GM12878 (cell line): ENCODE measurements around the gene TRERF1. TPM values are rescaled to one million over a fixed set of nuclear protein-coding genes. Genes with fewer than 3 reads are reported as not detected.

Experiments
- ATAC-seq: fragments of 200-7000 bp; cut with Tn5 transposase; 3 replicates; pipeline ENCODE4 v1.9.1; 2020; ENCODE audit warnings: mild to moderate bottlenecking, moderate library complexity
- BruUV-seq: library from RNA; stranded (reverse); fragments of 400-500 nt; replicated peaks from 2 replicates; lab custom pipeline; 2021; lab: Mats Ljungman, UMichigan
- CTCF ChIA-PET: fragments of 300-600 bp; sonication (Branson Sonifier 250); formaldehyde crosslinking; extraction: SDS; loops from one replicate; lab custom pipeline; 2021; ENCODE audit warnings: inconsistent platforms; lab: Yijun Ruan, JAX
- POLR2A ChIA-PET: fragments of 350-600 bp; formaldehyde crosslinking; extraction: SDS; loops from one replicate; lab custom pipeline; 2021; ENCODE audit warnings: inconsistent platforms; lab: Charles Lee
- RAD21 ChIA-PET: fragments of 300-600 bp; sonication (Branson Sonifier 250); formaldehyde crosslinking; loops from one replicate; lab custom pipeline; 2023; ENCODE audit warnings: antibody characterized with exemption; ENCODE audit not compliant: unreplicated experiment; lab: Charles Lee
- SMC1A ChIA-PET: fragments of 300-600 bp; sonication (Branson Sonifier 250); formaldehyde crosslinking; loops from one replicate; lab custom pipeline; 2023; ENCODE audit not compliant: unreplicated experiment, uncharacterized antibody; lab: Charles Lee
- DNase-seq: peaks from one replicate; pipeline ENCODE4 v3.0.0-alpha.2; 2011; ENCODE audit warnings: low read depth, low spot score
- FAIRE-seq: peaks from 3 replicates; lab custom pipeline; 2011; peaks lifted over from hg19 to GRCh38; lab: Jason Lieb, UNC
- H2AFZ ChIP-seq: 2 replicates; pipeline ENCODE4 v1.6.0; 2011; ENCODE audit warnings: low read depth, low read length, control low read depth; ENCODE audit not compliant: control insufficient read depth
- H3K27ac ChIP-seq: 2 replicates; pipeline ENCODE4 v1.5.1; 2011; ENCODE audit warnings: control low read depth; ENCODE audit not compliant: control insufficient read depth, insufficient read depth
- H3K27me3 ChIP-seq, 2 experiments: replicated peaks in 1 of 2; 2 replicates each; pipeline versions ENCODE4 v1.6.0 to v1.6.1; 2011; ENCODE audit warnings: low read length in 1 of 2; ENCODE audit not compliant: control insufficient read depth in 2 of 2, insufficient read depth in 2 of 2
- H3K36me3 ChIP-seq, 2 experiments: 2 replicates each; pipeline ENCODE4 v1.5.1; 2011; ENCODE audit warnings: low read length in 1 of 2; ENCODE audit not compliant: control insufficient read depth in 2 of 2, insufficient read depth in 2 of 2
- H3K4me1 ChIP-seq: 2 replicates; pipeline ENCODE4 v1.6.1; 2011; ENCODE audit warnings: mild to moderate bottlenecking, low read length, moderate library complexity, mixed read lengths; ENCODE audit not compliant: control insufficient read depth, insufficient read depth
- H3K4me2 ChIP-seq: 2 replicates; pipeline ENCODE4 v1.6.0; 2011; ENCODE audit warnings: control low read depth; ENCODE audit not compliant: control insufficient read depth, insufficient read depth
- H3K4me3 ChIP-seq: fragments of 200-600 bp; sonication (generic); 2 replicates; pipeline ENCODE4 v1.5.1; 2016
- H3K79me2 ChIP-seq: 2 replicates; pipeline ENCODE4 v1.6.0; 2011; ENCODE audit warnings: low read length; ENCODE audit not compliant: control insufficient read depth, insufficient read depth
- H3K9ac ChIP-seq: 2 replicates; pipeline ENCODE4 v1.8.0; 2011; ENCODE audit warnings: low read length, control low read depth, mixed read lengths; ENCODE audit not compliant: control insufficient read depth, insufficient read depth
- H3K9me3 ChIP-seq: replicated peaks from 3 replicates; pipeline ENCODE4 v1.5.1; 2011; ENCODE audit warnings: mild to moderate bottlenecking, low read length; ENCODE audit not compliant: control insufficient read depth, insufficient read depth
- H4K20me1 ChIP-seq: 2 replicates; pipeline ENCODE4 v1.6.0; 2011; ENCODE audit not compliant: control insufficient read depth, insufficient read depth
- BCL11A ChIP-seq: IDR thresholded peaks from 2 replicates; pipeline ENCODE4 v1.6.1; 2011; ENCODE audit warnings: low read depth, low read length
- CBFB ChIP-seq: IDR thresholded peaks from 2 replicates; pipeline ENCODE4 v1.6.1; 2016; ENCODE audit warnings: antibody characterized with exemption, low read depth
- CHD4 ChIP-seq: fragments of 200-600 bp; sonication (generic); IDR thresholded peaks from 2 replicates; pipeline ENCODE4 v1.6.1; 2016; ENCODE audit warnings: mild to moderate bottlenecking
- CREB1 ChIP-seq: IDR thresholded peaks from 2 replicates; pipeline ENCODE4 v1.6.1; 2012; ENCODE audit warnings: low read depth, mild to moderate bottlenecking, inconsistent platforms
- EGR1 ChIP-seq, 2 experiments: IDR thresholded peaks; 1 replicate in 1 of 2; 2 replicates in 1 of 2; pipeline ENCODE4 v1.6.1; 2011 to 2012; ENCODE audit warnings: low read depth in 2 of 2, low read length in 2 of 2, borderline replicate concordance in 1 of 2, mild to moderate bottlenecking in 1 of 2, moderate library complexity in 1 of 2
- IKZF2 ChIP-seq, 2 experiments: fragments of 450-650 bp; IDR thresholded peaks; 2 replicates each; pipeline ENCODE4 v1.6.1; 2017; ENCODE audit warnings: mild to moderate bottlenecking in 2 of 2, moderate library complexity in 2 of 2
- NFXL1 ChIP-seq: fragments of 450-650 bp; IDR thresholded peaks from 2 replicates; pipeline ENCODE4 v1.6.1; 2017; ENCODE audit warnings: antibody characterized with exemption, mild to moderate bottlenecking, borderline replicate concordance
- NFYB ChIP-seq: IDR thresholded peaks from 2 replicates; pipeline ENCODE4 v1.6.1; 2011; ENCODE audit warnings: low read depth, mild to moderate bottlenecking, low read length, improper control_type of control experiment, moderate library complexity; ENCODE audit not compliant: insufficient read depth
- RAD21 ChIP-seq: IDR thresholded peaks from 2 replicates; pipeline ENCODE4 v1.6.1; 2011; ENCODE audit warnings: mild to moderate bottlenecking, low read depth, low read length, moderate library complexity; ENCODE audit not compliant: insufficient read depth
- RUNX3 ChIP-seq: IDR thresholded peaks from 2 replicates; pipeline ENCODE4 v1.6.1; 2012; ENCODE audit warnings: low read length, inconsistent platforms
- STAT1 ChIP-seq: fragments of 450-650 bp; conservative IDR thresholded peaks from 2 replicates; pipeline ENCODE4 v1.6.1; 2014; ENCODE audit warnings: antibody characterized with exemption, mild to moderate bottlenecking
- TAF1 ChIP-seq: IDR thresholded peaks from 2 replicates; pipeline ENCODE4 v1.6.1; 2011; ENCODE audit warnings: mild to moderate bottlenecking, low read depth, low read length, borderline replicate concordance
- WGBS: methylation state at CpG from one replicate; pipeline ENCODE4 v1.1.6; 2016; ENCODE audit warnings: low lambda C conversion rate; ENCODE audit not compliant: insufficient replicate concordance, insufficient coverage; ENCODE audit errors: missing lambda C conversion rate; 5-methylcytosine and 5-hydroxymethylcytosine counted together
- in situ Hi-C: fragments of 300-500 bp; cut with MboI; formaldehyde crosslinking; loops from 9 replicates; pipeline ENCODE4 v1.14.3; 2018; ENCODE audit warnings: mixed read lengths
- intact Hi-C: fragments of 100-400 bp; cut with micrococcal nuclease; formaldehyde crosslinking; loops from one replicate; pipeline ENCODE4 v1.14.2; 2022; ENCODE audit not compliant: unreplicated experiment
- polyA plus RNA-seq, 11 experiments: library from polyadenylated mRNA; depleted of rRNA in 4 of 11; unstranded in 6 of 11; stranded (reverse) in 5 of 11; fragments of >200 nt; fragmentation: Nextera tagmentation in 4 of 11; fragmentation: Illumina TruSeq in 1 of 11; extraction: Ambion mirVana in 4 of 11; extraction: Trizol in 1 of 11; gene quantifications; 1 replicate in 1 of 11; 2 replicates in 10 of 11; pipeline versions ENCODE4 v1.2.1 to v1.2.3, GENCODE V29; 2011 to 2016; ENCODE audit warnings: inconsistent platforms in 2 of 11, missing spikeins in 2 of 11, low read depth in 1 of 11
- total RNA-seq, 4 experiments: library from RNA; depleted of rRNA in 3 of 4; stranded (reverse); fragments of >200 nt in 3 of 4; fragmentation: Illumina TruSeq in 1 of 4; extraction: Trizol in 1 of 4; gene quantifications; 2 replicates each; pipeline versions ENCODE4 v1.2.1 to v1.2.3, GENCODE V29; 2013 to 2021
- TF ChIP-seq, protein P1 (sequence below): fragments of 450-650 bp; IDR thresholded peaks from 2 replicates; pipeline ENCODE4 v1.6.1; 2016; ENCODE audit warnings: mild to moderate bottlenecking

Gene TRERF1
- total and polyA plus RNA-seq, 10 of the 15 experiments (the other 5 are each of a cell fraction or from before 2014, with no cell fraction given) = 2.2 to 19.4 (median 7.2) TPM

DNA sequence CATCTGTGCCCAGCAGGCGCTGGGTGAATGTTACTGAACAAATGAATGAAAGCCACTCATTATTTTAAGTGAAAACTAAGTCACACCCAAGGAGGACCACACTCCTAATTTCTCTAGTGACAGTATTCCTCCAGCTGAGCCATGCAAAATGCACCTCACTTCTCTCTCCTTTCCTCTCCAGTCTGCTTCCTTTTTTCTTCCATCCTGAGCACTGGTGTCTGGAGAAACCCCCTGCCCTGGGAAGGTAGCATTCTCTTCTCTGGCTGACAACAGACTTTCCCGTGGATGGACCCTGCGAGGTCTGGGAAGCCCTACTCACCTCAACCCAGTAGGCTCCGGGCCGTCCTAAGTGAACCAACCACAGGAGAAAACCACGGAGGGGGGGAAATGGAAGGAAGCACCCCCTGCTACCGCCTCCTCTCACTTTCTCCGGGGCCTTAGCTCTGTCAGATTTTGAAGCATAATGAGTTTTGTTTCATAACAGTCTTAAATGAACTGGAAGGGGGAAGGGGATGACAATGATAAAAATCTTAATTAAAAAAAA is 22.6 kb downstream of the TRERF1 start:
- no TSS peak for BruUV-seq
- Histone ChIP-seq H3K27me3 (no peaks in the 10 kb centered on the region), H2AFZ (peak overlapping the region; percentile 46; the same call in 1 of the 2 replicates), H3K36me3 (no peaks in the 10 kb centered on the region; a peak in 1 of 4 replicates), H3K27ac (peak overlapping the region; percentile 71), H3K79me2 (peaks cover 12% of the 10 kb centered on the region), H3K9ac (peak overlapping the region; percentile 37), H3K9me3 (peaks cover 7% of the 10 kb centered on the region; the same call in 2 of the 3 replicates), H3K4me3 (0 out of 2 replicates have a peak overlapping the region, but pooled peaks have one; percentile 39), H3K4me1 (peaks cover 49% of the 10 kb centered on the region), H4K20me1 (no peaks in the 10 kb centered on the region), H3K4me2 (peak overlapping the region; percentile 75)
- DNase-seq = no peak
- ATAC-seq = no peak
- ChIA-PET RAD21 (interaction anchor here (1.1 to 2.8 kb wide), 6 partner anchors 12 to 118 kb away, joined by 3 to 18 read pairs (median 8); partner anchors contain the start of gene TRERF1), POLR2A (interaction anchor here (2.5 kb wide), 1 partner anchor 39 kb away, joined by 9 read pairs; no protein-coding TSS in a partner anchor), SMC1A (interaction anchor here (0.7 to 3.6 kb wide), 8 partner anchors 11 to 81 kb away, joined by 3 to 25 read pairs (median 8); no protein-coding TSS in a partner anchor), CTCF (interaction anchor here (1.3 to 1.9 kb wide), 2 partner anchors 13 to 38 kb away, joined by 3 to 11 read pairs; no protein-coding TSS in a partner anchor)
- intact Hi-C loops (no loop called here), in situ Hi-C loops (loop anchor here (5.0 kb wide), 1 partner anchor 48 kb away; no protein-coding TSS in a partner anchor)
- TF ChIP-seq CHD4 (no peak), RUNX3 (peak; percentile 77)
- WGBS = 2% methylated on average over 8 of the region's 8 CpGs
- no peak for FAIRE-seq

DNA sequence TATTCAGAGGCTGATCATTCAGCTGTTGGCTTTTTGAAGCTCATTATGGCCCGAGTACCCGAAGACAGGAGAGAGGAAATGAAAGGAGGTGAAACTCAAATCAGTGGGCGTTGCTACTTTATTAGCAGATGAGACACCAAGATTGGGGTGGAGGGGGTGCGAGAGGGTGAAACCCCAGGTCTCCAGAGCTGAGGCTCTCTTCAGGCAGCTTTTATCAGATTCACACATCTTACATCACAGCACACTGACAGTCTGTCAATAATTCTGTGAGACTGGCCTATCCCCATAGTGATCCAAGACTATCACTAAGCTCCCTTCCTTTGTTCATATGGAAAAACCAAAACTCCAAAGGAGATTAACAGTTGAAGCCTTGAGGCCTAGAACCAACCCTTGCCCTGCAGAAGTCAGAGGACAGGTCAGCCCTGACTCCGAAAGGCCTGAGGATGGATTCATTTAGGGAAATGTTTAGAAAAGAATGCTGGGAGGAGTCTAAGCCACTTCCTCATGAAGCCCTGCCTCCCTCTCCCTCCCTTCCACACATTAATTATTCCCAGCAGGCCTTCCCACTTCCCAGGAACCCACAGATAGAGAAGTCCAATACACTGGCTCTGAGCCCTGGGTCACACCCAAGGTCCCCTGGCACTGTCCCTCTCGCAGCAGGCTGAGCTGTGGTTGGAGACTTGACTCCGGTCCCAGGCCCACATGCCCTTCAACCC is 23.2 kb downstream of the TRERF1 start:
- H3K27me3 ChIP-seq = no peaks in the 10 kb centered on the region
- H3K4me2 ChIP-seq = peak overlapping the region; percentile 75
- BruUV-seq = no TSS peak
- ChIA-PET SMC1A (interaction anchor here (0.6 to 3.6 kb wide), 27 partner anchors 9 to 167 kb away, joined by 3 to 25 read pairs (median 5); no protein-coding TSS in a partner anchor), CTCF (interaction anchor here (0.9 to 2.5 kb wide), 8 partner anchors 14 to 119 kb away, joined by 3 to 15 read pairs (median 4); no protein-coding TSS in a partner anchor), RAD21 (interaction anchor here (0.6 to 2.8 kb wide), 20 partner anchors 9 to 722 kb away, joined by 3 to 18 read pairs (median 4); partner anchors contain the start of gene TRERF1), POLR2A (interaction anchor here (0.6 to 2.5 kb wide), 8 partner anchors 12 to 114 kb away, joined by 3 to 9 read pairs (median 4); no protein-coding TSS in a partner anchor)
- ATAC-seq (peak; percentile 88), FAIRE-seq (no peak), DNase-seq (no peak)
- H2AFZ ChIP-seq = peak overlapping the region; percentile 61
- peaks cover 55% of the 10 kb centered on the region for H3K4me1 ChIP-seq
- peaks cover 12% of the 10 kb centered on the region for H3K79me2 ChIP-seq
- peaks cover 2% of the 10 kb centered on the region; the same call in 1 of the 3 replicates for H3K9me3 ChIP-seq
- peak overlapping the region; percentile 37 for H3K9ac ChIP-seq
- in situ Hi-C loops = loop anchor here (5.0 kb wide), 1 partner anchor 49 kb away; no protein-coding TSS in a partner anchor
- no peak overlapping the region for H3K4me3 ChIP-seq
- no peaks in the 10 kb centered on the region; a peak in 1 of 4 replicates for H3K36me3 ChIP-seq
- peak overlapping the region; percentile 71 for H3K27ac ChIP-seq
- intact Hi-C loops = no loop called here
- 34% methylated on average over 7 of the region's 7 CpGs for WGBS
- H4K20me1 ChIP-seq = no peaks in the 10 kb centered on the region
- TF ChIP-seq RAD21 (no peak; the same call in 1 of the 2 replicates), CREB1 (no peak), TAF1 (no peak), STAT1 (no peak), BCL11A (peak; percentile 63; the same call in 1 of the 2 replicates), CBFB (0 out of 2 replicates have a peak, but pooled peaks have one; percentile 36), IKZF2 (IDR thresholded peaks at IDR 0.05) (peak; percentile 29 to 33; a peak in 2 of 4 replicates), NFXL1 (no peak), EGR1 (IDR thresholded peaks at IDR 0.05; ENCODE audit: borderline replicate concordance in 1 of 2, low read depth in 2 of 2, low read length in 2 of 2) (peak in 1 of 2 experiments; percentile 75; a peak in 2 of 3 replicates), NFYB (no peak)
- TF ChIP-seq, protein P1, sequence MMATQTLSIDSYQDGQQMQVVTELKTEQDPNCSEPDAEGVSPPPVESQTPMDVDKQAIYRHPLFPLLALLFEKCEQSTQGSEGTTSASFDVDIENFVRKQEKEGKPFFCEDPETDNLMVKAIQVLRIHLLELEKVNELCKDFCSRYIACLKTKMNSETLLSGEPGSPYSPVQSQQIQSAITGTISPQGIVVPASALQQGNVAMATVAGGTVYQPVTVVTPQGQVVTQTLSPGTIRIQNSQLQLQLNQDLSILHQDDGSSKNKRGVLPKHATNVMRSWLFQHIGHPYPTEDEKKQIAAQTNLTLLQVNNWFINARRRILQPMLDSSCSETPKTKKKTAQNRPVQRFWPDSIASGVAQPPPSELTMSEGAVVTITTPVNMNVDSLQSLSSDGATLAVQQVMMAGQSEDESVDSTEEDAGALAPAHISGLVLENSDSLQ = peak; percentile 78
